Hepatocyte (in vitro differentiated cells): ENCODE measurements around the gene ALPP. TPM values are rescaled to one million over a fixed set of nuclear protein-coding genes. Genes with fewer than 3 reads are reported as not detected.
"Not testable (repeated sequence)": the region's sequence is repeated elsewhere in the genome, so short reads cannot be mapped to it uniquely, and the experiment has no call there.

Experiments used
- DNase-seq: peaks from one replicate; pipeline ENCODE4 v3.0.0-alpha.2; 2016; ENCODE audit warnings: low spot score
- H2AFZ ChIP-seq: fragments of 200-600 bp; sonication (generic); 2 replicates; pipeline ENCODE4 v1.6.0; 2016; ENCODE audit warnings: antibody characterized with exemption, mild to moderate bottlenecking
- H3K27ac ChIP-seq: fragments of 200-600 bp; sonication (generic); 2 replicates; pipeline ENCODE4 v1.5.1; 2016; ENCODE audit warnings: mild to moderate bottlenecking
- H3K27me3 ChIP-seq: fragments of 200-600 bp; sonication (generic); 2 replicates; pipeline ENCODE4 v1.6.1; 2016
- H3K36me3 ChIP-seq: fragments of 200-600 bp; sonication (generic); replicated peaks from 2 replicates; pipeline ENCODE4 v1.5.1; 2016; ENCODE audit warnings: low read depth; ENCODE audit not compliant: insufficient read depth
- H3K4me1 ChIP-seq: fragments of 200-600 bp; sonication (generic); 2 replicates; pipeline ENCODE4 v1.5.1; 2016; ENCODE audit warnings: mild to moderate bottlenecking, moderate library complexity; ENCODE audit not compliant: insufficient read depth
- H3K4me2 ChIP-seq: fragments of 200-600 bp; sonication (generic); 2 replicates; pipeline ENCODE4 v1.6.0; 2016
- H3K4me3 ChIP-seq: fragments of 200-600 bp; sonication (generic); 2 replicates; pipeline ENCODE4 v1.5.1; 2016; ENCODE audit warnings: mild to moderate bottlenecking
- H3K79me2 ChIP-seq: fragments of 200-600 bp; sonication (generic); 2 replicates; pipeline ENCODE4 v1.6.0; 2017; ENCODE audit warnings: mild to moderate bottlenecking
- H3K9me2 ChIP-seq: fragments of 200-600 bp; sonication (generic); replicated peaks from 2 replicates; pipeline ENCODE4 v1.6.0; 2017; ENCODE audit warnings: mild to moderate bottlenecking; ENCODE audit not compliant: insufficient read depth
- H3K9me3 ChIP-seq: fragments of 200-600 bp; sonication (generic); 2 replicates; pipeline ENCODE4 v1.5.1; 2016; ENCODE audit warnings: low read depth, mild to moderate bottlenecking
- H4K20me1 ChIP-seq: fragments of 200-600 bp; sonication (generic); 2 replicates; pipeline ENCODE4 v1.6.0; 2016; ENCODE audit warnings: mild to moderate bottlenecking; ENCODE audit not compliant: insufficient read depth, poor library complexity, severe bottlenecking
- CTCF ChIP-seq: fragments of 200-600 bp; sonication (generic); IDR thresholded peaks from 2 replicates; pipeline ENCODE4 v1.5.1; 2016; ENCODE audit warnings: antibody characterized with exemption, mild to moderate bottlenecking; ENCODE audit not compliant: poor library complexity
- EZH2 ChIP-seq: fragments of 200-600 bp; sonication (generic); IDR thresholded peaks from 2 replicates; pipeline ENCODE4 v1.6.1; 2016; ENCODE audit warnings: antibody characterized with exemption, mild to moderate bottlenecking, borderline replicate concordance
- EZH2phosphoT487 ChIP-seq: fragments of 200-600 bp; sonication (generic); IDR thresholded peaks from one replicate; pipeline ENCODE4 v1.6.1; 2018; ENCODE audit warnings: antibody characterized with exemption, mild to moderate bottlenecking, low read depth, moderate library complexity; ENCODE audit not compliant: unreplicated experiment, severe bottlenecking
- WGBS: methylation state at CpG from one replicate; pipeline ENCODE4 v1.1.6; 2016; ENCODE audit warnings: low lambda C conversion rate; ENCODE audit errors: missing lambda C conversion rate; 5-methylcytosine and 5-hydroxymethylcytosine counted together
- polyA plus RNA-seq: library from polyadenylated mRNA; unstranded; fragments of >200 nt; fragmentation: Nextera tagmentation; extraction: Ambion mirVana; gene quantifications from 2 replicates; pipeline ENCODE4 v1.2.1, GENCODE V29; 2016
- total RNA-seq: library from RNA; depleted of rRNA; stranded (reverse); fragments of >200 nt; gene quantifications from 2 replicates; pipeline ENCODE4 v1.2.3, GENCODE V29; 2014

ALPP gene
- total and polyA plus RNA-seq, 2 experiments from 2014 or later = 1.2 to 6.5 TPM

- Histone ChIP-seq H3K4me3 (no peak overlapping the region), H3K4me1 (no peaks in the 10 kb centered on the region), H3K27ac (no peak overlapping the region), H4K20me1 (no peaks in the 10 kb centered on the region), H3K9me2 (no peaks in the 10 kb centered on the region), H3K79me2 (no peaks in the 10 kb centered on the region), H3K36me3 (no peaks in the 10 kb centered on the region), H2AFZ (no peak overlapping the region), H3K9me3 (no peaks in the 10 kb centered on the region), H3K4me2 (no peak overlapping the region), H3K27me3 (no peaks in the 10 kb centered on the region)
- DNase-seq = no peak
- 89% methylated on average over 7 of the region's 7 CpGs for WGBS
- TF ChIP-seq CTCF = no peak
- TF ChIP-seq EZH2phosphoT487 = no peak
- no peak for TF ChIP-seq EZH2
Measured at GRCh38 chr2:232377319-232377718, 1.2 kb upstream of the ALPP start.

GRCh38 chr2:232377841-232378734 lies 463 bp upstream of the ALPP start:
- Histone ChIP-seq H3K9me3 (no peaks in the 10 kb centered on the region), H3K27me3 (no peaks in the 10 kb centered on the region), H4K20me1 (no peaks in the 10 kb centered on the region), H3K4me1 (no peaks in the 10 kb centered on the region), H3K9me2 (no peaks in the 10 kb centered on the region), H3K4me2 (no peak overlapping the region), H2AFZ (no peak overlapping the region), H3K4me3 (no peak overlapping the region), H3K27ac (no peak overlapping the region), H3K36me3 (no peaks in the 10 kb centered on the region), H3K79me2 (no peaks in the 10 kb centered on the region)
- TF ChIP-seq EZH2 (no peak), CTCF (no peak), EZH2phosphoT487 (no peak)
- WGBS = 88% methylated on average over 17 of the region's 17 CpGs
- DNase-seq = no peak

GRCh38 chr2:232379610-232380590 lies 1.3 kb downstream of the ALPP start:
- not testable (repeated sequence) for H3K79me2 ChIP-seq, H4K20me1 ChIP-seq, H3K9me3 ChIP-seq, DNase-seq, H3K9me2 ChIP-seq, H3K27ac ChIP-seq, H3K4me3 ChIP-seq, H3K4me2 ChIP-seq, H3K4me1 ChIP-seq, H3K27me3 ChIP-seq, H3K36me3 ChIP-seq, H2AFZ ChIP-seq
- 96% methylated on average over 26 of the region's 41 CpGs for WGBS

- H3K27ac ChIP-seq, H3K27me3 ChIP-seq, H4K20me1 ChIP-seq, H3K9me3 ChIP-seq, H3K79me2 ChIP-seq, H2AFZ ChIP-seq, H3K4me2 ChIP-seq, H3K4me3 ChIP-seq, H3K9me2 ChIP-seq, DNase-seq, H3K36me3 ChIP-seq: not testable (repeated sequence)
- 80% methylated on average over 38 of the region's 59 CpGs for WGBS
- peaks cover 10% of the 10 kb centered on the region for H3K4me1 ChIP-seq
Measured at GRCh38 chr2:232381204-232382031, 2.9 kb downstream of the ALPP start.
